DMS 273 (cell line): ENCODE results near the gene SPPL3.
"Not testable (repeated sequence)": the region's sequence is repeated elsewhere in the genome, so short reads cannot be mapped to it uniquely, and the experiment has no call there.

Experiments
- DNase-seq: peaks from one replicate; lab custom pipeline; 2025; ENCODE audit not compliant: unreplicated experiment; lab: John Stamatoyannopoulos, UW

SPPL3 gene, protein sequence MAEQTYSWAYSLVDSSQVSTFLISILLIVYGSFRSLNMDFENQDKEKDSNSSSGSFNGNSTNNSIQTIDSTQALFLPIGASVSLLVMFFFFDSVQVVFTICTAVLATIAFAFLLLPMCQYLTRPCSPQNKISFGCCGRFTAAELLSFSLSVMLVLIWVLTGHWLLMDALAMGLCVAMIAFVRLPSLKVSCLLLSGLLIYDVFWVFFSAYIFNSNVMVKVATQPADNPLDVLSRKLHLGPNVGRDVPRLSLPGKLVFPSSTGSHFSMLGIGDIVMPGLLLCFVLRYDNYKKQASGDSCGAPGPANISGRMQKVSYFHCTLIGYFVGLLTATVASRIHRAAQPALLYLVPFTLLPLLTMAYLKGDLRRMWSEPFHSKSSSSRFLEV

DNA sequence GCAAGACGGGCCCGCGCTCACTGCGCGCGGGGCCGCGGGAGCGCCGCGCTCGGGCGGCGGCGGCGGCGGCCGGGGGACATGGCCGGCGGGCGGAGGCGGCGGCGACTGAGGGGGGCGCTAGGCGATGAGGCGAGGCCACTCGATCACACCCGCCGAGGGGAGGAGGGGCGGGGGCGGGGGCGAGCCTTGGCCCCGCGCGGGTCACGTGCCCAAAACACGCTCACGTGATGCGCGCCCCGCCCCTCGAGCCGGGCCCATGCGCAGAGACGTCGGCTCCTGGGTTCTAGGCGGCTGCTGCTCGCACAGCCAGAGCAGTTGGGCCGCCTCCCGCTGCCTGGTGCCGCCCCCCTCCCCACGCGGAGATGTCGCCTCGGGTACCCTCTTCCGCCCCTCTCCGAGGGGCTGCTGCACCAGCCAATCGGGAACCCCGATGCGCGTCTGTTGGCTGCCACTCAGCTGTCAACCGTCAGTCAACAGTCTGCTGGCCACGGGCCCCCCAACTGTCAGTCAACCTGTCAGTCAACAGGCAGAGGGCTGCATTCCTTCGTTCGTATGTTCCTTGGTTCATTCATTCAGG is at the start of gene SPPL3:
SPPL3 (minus strand) TSS at position 162 of the 577 bp plus-strand sequence. CDS start 491 bp downstream, outside the sequence.
- DNase-seq = peak; percentile 93

DNA sequence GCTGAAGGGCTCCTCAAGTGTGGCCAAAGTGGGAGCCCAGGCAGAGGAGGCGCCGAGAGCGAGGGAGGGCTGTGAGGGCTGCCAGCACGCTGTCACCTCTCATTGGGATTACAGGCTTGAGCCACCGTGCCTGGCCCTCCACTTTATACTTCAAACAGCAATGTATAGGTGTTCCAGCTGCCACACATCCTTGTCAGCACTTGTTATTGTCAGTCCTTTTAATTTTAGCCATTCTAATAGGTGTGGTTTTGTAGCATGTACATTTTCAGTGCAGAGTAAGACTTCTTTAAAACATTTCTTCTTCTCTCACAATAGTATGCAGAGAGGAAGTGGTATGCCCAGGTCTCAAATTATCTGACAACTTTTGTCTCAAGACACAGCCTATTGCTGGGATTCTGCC is 46.6 kb upstream of the SPPL3 start:
- no peak for DNase-seq

DNA sequence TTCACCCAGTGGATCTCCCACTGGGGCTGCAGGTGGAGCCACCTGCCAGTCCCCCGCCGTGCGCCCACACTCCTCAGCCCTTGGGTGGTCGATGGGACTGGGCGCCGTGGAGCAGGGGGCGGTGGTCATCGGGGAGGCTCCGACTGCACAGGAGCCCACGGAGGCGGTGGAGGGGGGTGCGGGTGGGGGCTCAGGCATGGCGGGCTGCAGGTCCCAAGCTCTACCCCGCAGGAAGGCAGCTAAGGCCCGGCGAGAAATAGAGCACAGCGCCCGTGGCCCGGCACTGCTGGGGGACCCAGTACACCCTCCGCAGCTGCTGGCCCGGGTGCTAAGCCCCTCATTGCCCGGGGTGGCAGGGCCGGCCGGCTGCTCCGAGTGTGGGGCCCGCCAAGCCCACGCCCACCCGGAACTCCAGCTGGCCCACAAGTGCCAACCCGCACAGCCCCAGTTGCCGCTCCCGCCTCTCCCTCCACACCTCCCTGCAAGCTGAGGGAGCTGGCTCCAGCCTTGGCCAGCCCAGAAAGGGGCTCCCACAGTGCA is 46.2 kb upstream of the SPPL3 start:
- not testable (repeated sequence) for DNase-seq

DNA sequence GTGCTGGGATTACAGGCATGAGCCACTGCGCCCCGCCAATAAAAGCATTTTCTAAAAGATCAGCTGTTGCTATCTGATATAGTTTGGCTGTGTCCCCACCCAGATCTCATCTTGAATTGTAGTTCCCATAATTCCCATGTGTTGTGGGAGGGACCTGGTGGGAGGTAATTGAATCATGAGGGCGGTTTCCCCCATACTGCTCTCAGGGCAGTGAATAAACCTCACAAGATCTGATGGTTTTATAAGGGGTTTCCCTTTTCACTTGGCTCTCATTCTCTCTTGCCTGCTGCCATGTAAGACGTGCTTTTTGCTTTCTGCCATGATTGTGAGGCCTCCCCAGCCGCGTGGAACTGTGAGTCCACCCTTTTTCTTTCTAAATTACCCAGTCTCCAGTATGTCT is 41.4 kb upstream of the SPPL3 start:
- not testable (repeated sequence) for DNase-seq

GRCh38 chr12:120944645-120945217 is 40.6 kb upstream of the SPPL3 start:
- DNase-seq = peak; percentile 59

DNA sequence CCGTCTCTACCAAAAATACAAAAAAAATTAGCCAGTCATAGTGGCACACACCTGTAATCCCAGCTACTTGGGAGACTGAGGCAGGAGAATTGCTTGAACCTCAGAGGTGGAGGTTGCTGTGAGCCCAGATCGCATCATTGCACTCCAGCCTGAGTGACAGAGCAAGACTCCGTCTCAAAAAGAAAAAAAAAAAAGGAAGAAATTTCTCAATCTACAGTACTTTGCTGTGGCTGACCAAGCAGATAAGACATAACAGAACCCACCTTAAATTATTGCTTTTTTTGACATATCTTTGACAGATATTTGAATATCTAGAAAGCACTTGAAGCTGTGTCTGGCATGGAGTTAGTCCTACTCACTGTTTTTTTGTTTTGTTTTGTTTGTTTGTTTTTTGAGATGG is 39.3 kb upstream of the SPPL3 start:
- no peak for DNase-seq

DNA sequence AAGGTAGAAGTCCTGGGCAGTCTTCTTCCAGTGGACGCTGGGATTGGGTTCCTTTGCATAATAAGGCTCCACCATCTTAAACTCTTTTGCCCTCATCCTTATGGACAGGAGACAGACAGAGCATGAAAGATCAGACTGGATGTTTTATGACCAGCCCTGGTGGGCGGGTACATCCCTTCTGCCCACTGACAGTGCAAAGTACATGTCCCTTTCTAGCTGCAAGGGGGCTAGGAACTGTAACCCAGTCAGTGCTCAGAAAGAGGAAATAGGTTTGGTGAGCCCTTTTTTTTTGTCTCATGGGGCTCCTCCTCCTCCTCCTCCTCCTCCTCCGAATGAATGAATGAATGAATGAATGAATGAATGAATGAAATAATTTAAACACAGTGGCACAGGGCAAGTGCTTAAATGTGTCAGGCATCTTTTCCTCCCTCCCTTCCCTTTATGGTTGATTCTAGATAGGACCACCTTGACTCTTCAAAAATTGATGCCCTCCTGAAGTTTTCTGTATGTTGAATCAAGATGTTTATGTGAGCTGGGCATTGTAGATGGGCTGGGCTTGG is 37.8 kb upstream of the SPPL3 start:
- no peak for DNase-seq

GRCh38 chr12:120941412-120941811 is 37.3 kb upstream of the SPPL3 start:
- DNase-seq = no peak

DNA sequence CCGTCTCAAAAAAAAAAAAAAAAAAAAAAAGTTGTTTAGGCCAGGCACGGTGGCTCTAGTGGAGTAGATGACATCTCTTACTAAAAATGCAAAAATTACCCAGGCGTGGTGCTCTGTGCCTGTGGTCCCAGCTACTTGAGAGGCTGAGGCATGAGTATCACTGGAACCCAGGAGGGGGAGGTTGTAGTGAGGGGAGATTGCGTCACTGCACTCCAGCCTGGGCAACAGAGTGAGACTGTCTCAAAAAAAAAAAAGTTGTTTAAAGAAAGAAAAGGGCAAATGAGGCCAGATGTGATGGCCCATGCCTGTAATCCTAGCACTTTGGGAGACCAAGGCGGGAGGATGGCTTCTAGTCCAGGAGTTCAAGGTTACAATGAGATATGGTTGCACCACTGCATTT is 36.6 kb upstream of the SPPL3 start:
- no peak for DNase-seq

DNA sequence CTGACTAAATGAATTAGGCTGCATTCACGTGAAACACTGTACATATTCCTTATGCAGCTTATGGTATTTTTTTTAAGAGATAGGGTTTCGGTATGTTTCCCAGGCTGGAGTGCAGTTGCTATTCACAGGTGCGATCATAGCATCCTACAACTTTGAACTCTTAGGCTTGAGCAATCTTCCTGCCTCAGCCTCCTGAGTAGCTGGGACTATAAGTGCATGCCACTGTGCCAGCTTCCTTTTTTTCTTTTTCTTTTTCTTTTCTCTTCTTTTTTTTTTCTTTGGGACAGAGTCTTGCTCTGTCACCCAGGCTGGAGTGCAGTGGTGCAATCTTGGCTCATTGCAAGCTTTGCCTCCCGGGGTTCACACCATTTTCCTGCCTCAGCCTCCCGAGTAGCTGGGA is 35.8 kb upstream of the SPPL3 start:
- DNase-seq = no peak

GRCh38 chr12:120939523-120939922 is 35.4 kb upstream of the SPPL3 start:
- DNase-seq = no peak

DNA sequence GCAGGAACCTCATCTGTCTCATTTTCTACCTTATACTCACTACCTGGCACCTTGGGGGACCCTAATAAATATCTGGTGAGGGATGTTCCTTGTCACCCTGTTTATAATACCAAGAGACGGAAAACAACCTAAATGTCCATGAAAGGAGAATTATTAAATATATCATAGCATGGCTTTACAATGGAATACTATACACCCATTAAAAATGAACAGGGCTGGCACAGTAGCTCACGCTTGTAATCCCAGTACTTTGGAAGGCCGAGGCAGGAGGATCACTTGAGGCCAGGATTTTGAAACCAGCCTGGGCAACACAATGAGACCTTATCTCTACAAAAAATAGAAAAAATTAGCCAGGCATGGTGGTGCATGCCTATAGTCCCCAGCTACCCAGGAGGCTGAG is 34.3 kb upstream of the SPPL3 start:
- no peak for DNase-seq

- DNase-seq = no peak
These were observed 32.0 kb upstream of the SPPL3 start for GRCh38 chr12:120936197-120936596.

- DNase-seq = no peak
These were observed 29.6 kb upstream of the SPPL3 start for GRCh38 chr12:120933786-120934185.

DNA sequence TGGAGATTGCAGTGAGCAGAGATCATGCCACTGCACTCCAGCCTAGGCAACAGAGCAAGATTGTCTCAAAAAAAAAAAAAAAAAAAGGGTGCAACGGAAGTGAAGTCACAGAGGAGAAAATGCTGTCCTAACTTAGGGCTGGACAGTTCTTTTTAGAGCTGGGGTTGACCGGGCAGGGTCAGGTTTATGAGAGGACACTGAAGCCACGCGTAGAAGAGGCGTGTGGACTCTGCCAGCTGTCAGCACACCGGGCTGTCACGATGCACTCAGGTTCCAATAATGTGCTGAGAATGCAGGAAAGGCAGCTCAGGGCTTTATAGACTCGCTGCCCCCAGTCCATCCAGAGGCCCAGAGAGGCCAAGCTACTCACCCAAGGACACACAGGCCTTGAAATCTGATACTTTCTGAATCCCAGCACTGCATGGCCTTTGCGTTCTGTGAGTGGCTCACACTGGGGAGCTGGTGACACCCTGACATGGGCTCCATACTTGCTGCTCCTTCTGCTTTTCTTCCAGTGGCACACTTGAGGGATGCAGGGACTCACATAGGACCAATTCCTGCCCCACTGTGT is 28.9 kb upstream of the SPPL3 start:
- no peak for DNase-seq

DNA sequence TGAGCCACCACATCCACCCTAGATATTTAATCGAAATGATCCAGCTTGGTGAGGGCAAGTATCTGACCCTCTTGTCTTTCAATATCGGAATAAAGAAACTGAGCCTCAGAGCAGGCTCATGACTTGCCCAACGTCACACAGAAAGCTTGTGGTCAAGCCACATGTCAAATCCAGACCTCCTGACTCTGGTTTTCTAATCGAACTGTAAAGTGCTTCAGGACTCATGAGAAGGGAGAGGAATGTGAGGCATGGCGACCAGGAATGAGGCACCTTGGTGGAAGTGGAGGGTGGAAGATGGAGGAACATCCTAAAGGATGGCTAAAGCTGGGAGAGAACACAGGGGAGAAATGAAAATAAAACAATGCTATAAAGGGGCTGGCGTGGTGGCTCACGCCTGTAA is 27.9 kb upstream of the SPPL3 start:
- DNase-seq = no peak

DNA sequence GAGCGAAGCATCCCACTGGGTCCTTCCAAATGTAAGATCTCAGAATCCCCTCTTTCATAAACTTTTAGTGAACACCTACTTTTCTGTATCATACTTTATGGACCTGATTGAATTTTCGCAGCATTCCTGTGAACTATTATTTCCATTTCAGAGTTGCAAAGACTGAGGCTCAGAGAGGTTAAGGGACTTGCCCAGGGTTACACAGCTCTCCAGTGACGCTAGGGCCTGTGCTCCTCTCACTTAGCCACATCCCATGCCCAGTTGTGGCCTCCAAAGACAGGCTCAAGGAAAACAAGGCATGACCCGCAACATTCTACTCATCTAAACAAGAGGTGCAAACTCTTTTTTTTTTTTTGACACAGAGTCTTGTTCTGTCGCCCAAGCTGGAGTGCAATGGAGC is 25.9 kb upstream of the SPPL3 start:
- DNase-seq = no peak

DNA sequence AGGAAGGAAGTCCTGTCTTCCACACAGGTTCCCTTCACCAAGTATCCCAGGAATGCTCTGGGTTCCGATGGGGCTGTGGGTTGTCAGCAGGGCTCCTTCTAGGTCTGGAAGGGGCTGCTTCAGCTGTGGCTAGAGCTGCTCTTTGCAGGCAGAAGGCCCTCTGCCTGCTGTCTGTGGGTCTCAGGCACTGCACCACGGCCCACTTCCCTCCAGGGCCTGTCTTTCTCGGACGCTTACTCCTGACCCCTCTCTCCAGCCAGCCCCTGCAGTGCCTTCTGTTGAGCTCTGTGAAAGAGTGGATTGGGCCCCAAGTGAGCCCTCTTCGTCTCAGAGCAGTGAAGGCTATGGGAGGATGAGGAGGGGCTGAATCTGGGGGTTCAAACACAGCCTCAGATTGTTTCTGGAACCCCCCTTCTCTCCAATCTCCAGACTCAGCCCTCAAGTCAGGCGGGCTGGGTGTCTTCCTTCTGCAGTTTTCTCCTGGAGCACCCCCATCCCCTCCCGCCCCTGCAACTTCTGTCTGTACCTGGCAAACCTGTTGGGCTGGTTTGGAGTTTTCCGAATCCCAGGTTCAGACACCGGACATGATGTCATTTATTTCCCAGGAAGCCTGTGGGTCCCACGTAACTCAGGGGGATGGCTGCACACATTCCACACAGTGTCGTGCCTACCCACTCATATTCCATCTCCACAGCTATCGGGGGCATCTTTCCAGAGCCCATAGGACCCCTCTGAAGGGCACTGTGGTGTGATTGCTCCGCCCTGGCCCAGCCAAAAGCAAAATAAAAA is 24.9 kb upstream of the SPPL3 start:
- DNase-seq = no peak

DNA sequence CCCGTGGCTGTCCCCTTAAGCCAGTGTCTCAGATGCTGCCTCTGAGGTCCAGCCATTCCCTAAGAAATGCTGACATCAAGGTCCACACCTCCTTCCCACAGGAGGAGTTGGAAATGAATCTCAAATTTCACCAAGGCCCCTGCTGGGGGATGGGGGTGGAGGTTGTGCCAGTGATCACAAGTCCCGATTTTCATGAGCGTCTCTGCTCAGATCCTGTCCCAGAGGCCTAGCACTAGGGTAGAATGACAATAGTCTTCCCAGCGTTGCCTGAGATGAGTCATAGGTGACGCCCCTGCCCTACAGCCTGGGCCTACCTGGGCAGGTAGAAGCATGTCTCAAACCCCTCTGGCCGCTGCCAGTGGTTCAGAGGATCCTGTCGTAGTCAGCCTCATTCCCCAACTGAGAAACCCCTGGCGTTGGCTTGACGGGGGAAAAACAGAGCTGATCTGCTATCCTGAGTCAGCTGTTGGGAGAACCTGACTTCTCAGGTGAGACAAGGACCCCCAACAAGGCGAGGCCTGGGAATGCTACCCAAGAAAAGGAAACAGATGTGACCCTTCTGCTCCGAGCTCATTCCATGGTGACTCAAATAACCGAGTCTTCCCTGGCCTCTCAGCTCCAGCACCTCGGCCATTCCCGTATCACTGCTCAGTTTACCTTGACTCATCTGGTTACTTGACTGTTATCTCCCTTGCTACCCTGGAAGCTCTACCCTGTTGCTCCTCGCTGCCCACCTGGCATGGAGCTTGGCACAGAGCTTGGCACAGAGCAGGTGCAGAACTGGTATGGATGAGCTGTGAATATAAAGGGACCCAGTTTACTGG is 21.8 kb upstream of the SPPL3 start:
- no peak for DNase-seq

GRCh38 chr12:120922279-120922678 is 18.1 kb upstream of the SPPL3 start:
- DNase-seq = no peak
